Measurements from ENCODE around the gene IL1RAPL1. TPM values are rescaled to one million over a fixed set of nuclear protein-coding genes. Genes with fewer than 3 reads are reported as not detected.
"Not testable (repeated sequence)": the region's sequence is repeated elsewhere in the genome, so short reads cannot be mapped to it uniquely, and the experiment has no call there.

IL1RAPL1 gene
- polyA plus RNA-seq, 4 donors, result 2.2 to 6.0 (median 2.4) TPM

DNA sequence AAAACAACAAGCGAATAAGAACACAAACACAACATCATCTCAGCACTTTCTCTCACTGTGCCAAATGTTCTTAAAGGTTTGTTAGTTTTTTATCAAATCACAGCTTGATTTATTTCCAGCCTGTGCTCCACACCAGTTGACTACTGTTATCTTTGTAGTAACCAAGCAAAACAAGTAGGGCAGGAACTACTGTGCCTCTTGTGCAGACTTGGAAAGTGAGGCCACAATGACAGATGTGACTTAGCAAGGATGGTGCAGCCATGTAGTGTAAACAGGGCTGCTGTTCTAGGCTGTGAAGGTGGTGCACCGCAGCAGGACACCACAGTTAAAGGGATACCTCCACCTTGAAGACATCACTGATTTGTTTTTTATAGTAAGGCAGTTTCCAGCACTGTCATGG, 170.0 kb downstream of the IL1RAPL1 start:
- DNase-seq (ENCODE audit: low read depth in 4 of 4, low spot score in 3 of 4), result no peak

DNA sequence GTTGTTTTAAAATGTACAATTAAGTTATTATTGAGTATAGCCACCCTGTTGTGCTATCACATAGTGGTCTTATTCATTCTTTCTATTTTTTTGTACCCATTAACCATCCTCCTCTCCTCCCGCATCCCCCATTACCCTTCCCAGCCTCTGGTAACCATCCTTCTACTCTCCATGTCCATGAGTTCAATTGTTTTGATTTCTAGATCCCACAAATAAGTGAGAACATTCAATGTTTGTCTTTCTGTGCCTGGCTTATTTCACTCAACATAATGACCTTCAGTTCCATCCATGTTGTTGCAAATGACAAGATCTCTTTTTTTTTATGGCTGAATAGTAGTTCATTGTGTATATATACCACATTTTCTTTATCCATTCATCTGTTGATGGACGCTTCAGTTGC, 179.3 kb downstream of the IL1RAPL1 start:
- DNase-seq (ENCODE audit: low read depth in 4 of 4, low spot score in 3 of 4), result not testable (repeated sequence)

DNA sequence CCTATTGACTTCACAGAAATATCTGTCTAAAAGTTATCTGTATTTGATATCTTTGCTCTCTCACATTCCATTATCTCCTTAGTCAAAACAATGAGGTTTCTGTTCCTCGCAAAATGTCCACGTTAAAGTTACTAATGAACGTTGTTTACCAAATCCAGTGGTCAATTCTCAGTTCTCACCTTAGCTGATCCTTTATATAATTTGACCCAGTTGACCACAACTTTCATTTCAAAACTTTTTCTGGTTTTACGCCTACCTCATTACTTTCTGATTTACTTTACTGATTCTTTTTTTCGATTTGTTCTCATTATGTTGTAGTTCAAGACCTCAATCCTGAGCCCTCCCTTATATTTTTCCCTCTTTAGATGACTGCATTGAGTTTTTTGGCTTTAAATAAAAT, 186.6 kb downstream of the IL1RAPL1 start:
- DNase-seq (ENCODE audit: low read depth in 4 of 4, low spot score in 3 of 4), result no peak

DNA sequence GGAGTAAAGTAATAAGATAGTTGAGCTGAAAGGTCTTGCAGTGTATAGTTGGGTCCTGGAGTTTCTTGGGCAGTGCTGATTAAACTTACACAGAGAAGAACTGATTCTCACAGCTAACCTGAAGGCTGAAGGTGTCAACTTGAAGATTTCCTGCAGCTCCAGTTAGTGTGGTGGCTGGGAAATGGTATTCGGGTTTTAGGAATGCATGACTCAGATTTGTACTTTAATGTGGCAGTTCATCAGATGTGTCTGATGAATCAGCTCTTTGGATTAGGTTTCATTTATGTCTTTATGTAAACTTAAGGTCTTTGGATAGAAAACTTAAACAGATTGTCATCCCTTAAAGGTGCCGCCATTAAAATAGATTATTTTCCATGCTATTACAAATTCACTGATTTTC, 200.0 kb downstream of the IL1RAPL1 start:
- no peak for DNase-seq (ENCODE audit: low read depth in 4 of 4, low spot score in 3 of 4)

DNA sequence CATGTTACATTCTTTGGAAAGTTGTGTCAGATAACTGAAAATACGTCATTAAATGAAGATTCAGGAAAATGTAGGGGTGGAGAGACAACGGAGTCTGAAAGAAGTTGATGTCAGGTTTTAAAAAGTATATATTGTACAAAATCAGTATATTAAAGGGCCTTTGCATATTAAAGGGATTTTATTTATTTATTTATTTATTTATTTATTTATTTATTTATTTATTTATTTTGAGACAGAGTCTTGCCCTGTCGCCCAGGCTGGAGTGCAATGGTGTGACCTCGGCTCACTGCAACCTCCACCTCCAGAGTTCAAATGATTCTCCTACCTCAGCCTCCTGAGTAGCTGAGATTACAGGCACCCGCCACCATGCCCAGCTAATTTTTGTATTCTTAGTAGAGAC, 213.4 kb downstream of the IL1RAPL1 start:
- DNase-seq (ENCODE audit: low read depth in 4 of 4, low spot score in 3 of 4), result not testable (repeated sequence)

DNA sequence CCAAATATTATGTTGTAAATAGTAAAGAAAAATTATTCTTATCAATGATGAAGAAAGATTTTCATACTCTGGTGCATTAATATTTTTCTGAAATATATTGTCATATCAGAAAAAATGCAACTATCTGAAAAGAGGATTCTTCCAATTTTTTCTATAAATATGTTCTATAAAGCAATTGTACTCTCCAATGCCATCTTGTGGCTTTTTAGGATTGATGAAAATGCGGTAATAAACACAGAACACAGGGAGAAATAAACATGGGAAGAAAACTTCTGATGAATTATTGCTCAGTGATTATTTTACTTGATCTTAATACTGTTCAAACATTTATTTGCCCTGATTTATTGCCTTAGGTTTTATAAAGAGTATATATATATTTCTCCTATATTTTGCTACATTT, 215.4 kb downstream of the IL1RAPL1 start:
- no peak for DNase-seq (ENCODE audit: low read depth in 4 of 4, low spot score in 3 of 4)

DNA sequence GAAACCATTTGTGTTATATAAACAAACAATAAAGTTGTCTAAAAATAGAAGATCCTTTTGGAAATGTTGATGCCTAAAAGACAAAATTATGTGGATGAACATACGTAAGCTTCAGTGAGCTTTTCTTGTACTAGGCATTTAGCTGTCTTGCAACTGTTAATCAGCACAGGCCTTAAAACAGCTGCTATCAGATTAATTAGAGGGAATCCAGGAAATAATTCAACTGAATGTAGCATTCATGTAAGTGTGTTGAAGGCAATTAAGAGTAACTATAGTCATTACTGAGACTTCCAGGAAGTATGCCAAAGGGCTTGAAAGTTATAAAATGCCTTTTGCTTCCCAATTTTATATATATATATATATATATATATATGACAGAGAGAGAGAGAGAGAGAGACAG, 248.7 kb downstream of the IL1RAPL1 start:
- DNase-seq (ENCODE audit: low read depth in 4 of 4, low spot score in 3 of 4), result no peak

DNA sequence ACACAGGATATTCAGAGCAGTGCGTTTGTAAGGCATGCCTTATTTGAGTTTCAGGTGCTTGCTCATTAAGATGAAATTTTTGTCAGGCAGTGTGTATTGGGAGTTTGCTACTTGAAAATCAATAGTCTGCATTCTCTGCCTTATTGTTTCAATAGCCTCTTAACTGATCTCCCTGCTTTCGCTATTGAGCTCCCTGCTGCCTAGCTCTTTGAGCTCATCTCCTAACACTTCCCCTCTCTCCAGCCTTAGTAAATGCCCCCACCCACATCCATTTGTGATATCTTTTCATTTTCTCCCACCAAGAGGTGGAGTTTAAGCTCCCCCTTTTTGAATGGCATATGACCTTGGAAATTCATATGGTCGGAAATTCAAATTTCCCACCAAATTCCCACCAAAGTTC, 256.6 kb downstream of the IL1RAPL1 start:
- no peak for DNase-seq (ENCODE audit: low read depth in 4 of 4, low spot score in 3 of 4)

DNA sequence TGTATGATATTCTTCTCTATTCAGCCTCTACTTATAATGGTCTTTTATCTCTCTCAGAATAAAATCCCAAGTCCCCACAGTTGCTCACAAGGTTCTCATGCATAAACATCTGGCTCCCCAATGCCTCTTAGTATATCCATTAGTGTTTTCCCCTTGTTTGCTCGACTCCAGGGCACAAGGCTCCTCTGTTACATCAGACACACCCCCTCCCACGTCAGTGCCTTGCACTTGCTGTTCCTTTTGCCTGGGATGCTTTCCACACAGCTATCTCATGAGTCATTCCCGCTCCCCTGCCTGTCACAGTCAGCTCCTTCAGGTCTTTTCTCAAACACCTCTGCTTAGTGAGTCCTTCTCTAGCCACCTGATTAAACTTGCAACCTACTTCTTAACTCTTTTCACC, 260.2 kb downstream of the IL1RAPL1 start:
- no peak for DNase-seq (ENCODE audit: low read depth in 4 of 4, low spot score in 3 of 4)

DNA sequence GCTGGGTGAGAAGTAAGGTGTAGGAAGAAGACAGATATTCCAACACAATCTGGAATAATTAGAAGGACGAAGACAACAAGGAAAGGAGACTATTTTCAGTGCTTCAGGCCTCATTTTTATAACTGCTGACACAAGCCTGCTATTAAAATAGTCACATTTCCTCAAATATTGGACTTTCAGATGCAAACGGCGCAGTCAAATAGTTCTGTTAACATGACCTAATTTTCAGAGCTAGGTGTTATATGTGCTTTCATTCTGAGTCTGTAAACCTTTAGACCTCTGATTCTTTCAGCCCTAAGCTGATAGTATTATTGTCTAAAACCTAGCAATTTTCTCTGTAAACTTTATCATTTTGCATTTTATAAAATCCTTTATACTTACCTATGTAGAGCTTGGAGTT, 261.5 kb downstream of the IL1RAPL1 start:
- no peak for DNase-seq (ENCODE audit: low read depth in 4 of 4, low spot score in 3 of 4)

DNA sequence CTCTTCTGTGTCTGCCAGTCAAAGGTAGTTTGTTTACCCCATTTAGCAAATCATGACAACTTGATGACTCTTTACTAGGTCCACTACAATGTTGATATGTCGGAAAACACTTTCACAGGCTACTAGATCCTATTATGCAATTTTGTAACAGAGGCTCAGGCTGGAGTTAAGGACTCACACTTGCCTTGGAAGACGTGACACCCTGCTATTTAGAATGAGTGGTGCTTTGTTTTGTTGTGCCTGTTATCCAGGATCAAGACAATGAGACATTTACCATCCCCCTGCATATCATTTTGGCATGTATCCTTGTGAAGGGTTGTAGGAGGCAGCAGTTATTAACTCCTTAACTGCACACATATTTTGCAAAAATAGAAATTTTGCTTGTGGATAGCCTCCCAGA, 263.7 kb downstream of the IL1RAPL1 start:
- no peak for DNase-seq (ENCODE audit: low read depth in 4 of 4, low spot score in 3 of 4)

DNA sequence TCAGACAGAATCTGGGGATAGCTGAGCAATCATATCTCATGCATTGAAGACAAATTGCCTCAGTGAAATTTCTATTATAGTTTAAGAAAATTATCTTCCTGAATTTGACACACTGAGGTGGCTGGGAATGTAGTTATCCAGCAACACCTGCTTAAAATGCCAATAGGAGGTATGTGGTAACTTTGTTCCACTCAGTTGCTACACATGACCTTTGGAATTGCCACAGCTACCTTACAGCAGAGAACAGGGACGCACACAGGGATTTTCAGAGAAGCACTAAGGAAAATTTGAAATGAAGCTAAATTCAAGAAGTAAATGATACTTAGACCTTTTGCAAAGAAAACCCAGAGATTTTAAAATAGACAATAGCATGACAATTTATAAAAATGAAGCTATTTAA, 264.6 kb downstream of the IL1RAPL1 start:
- DNase-seq (ENCODE audit: low read depth in 4 of 4, low spot score in 3 of 4), result no peak

DNA sequence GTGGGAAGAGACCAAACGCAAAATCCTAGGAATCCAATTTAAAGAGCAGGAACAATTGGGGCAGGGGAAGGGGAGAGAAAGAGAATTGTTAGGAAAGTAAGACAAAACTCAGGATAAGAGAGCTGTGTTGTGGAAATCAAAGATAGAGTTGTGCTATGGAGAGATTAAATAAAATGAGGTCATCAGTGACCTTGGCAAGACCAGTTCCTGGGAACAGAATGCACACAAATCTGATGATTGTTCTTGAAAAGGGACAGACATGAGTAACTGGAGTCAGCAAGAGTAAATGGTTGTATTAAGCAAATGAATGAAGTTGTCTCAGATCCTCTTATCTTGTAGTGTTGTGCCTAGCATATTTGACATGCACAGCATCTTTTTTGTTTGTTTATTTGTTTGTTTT, 267.4 kb downstream of the IL1RAPL1 start:
- DNase-seq (ENCODE audit: low read depth in 4 of 4, low spot score in 3 of 4), result no peak

DNA sequence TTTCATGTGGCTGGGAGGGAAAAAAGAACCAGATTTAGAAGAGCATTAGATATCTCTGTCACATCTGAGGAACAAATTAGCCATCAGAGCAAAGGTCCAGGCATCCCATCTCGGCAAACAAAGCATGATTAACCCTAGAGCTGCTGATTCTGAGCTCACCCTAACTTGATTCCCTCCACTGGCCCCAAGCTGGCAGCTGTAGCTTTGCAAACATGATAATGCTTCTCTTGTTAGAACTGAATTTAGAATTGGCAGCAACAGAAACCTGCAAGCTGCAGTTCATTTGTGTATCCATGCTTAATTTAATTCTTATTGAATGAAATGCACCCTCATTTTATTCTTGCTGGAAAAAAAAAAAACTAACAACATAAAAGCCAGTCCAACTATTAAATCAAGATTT, 289.2 kb downstream of the IL1RAPL1 start:
- no peak for DNase-seq (ENCODE audit: low read depth in 4 of 4, low spot score in 3 of 4)

DNA sequence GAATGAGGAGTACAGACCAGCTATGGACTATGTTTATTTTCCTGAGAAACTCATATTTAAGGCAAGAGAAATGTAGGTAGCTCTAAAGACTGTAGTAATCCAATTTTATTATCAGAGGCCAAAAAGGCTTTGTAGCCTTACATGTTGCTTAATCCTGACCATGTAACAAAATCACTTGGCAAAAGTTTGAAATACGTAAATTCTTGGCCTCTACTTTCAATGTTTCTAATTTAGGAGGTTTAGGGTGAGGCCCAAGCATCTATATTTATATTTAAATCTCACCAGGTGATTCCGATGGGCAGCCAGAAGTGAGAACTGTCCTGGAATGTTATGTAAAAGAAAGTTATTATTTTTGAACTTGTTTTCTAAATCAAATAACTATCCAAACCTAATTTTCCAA, 289.7 kb downstream of the IL1RAPL1 start:
- DNase-seq (ENCODE audit: low read depth in 4 of 4, low spot score in 3 of 4), result no peak

DNA sequence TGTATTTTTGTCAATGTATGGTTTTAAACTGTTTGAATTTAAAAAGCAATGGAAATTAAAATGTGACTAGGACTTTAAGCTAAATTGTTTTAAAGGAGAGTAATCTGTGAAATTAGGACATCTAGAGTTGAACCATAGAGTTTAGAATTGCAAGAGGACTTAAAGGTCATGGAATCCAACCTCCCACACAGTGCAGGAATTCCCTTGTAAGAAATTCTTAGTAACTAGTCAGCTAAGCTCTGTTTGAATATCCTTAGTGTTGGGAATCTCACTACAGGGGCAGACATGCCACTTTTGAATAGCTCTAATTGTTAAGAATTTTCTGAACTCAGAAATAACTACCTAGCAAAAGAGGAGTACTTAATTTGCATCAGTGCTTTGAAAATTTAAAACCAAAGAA, 292.9 kb downstream of the IL1RAPL1 start:
- DNase-seq (ENCODE audit: low read depth in 4 of 4, low spot score in 3 of 4), result peak in 1 of 4 donors; percentile 5

DNA sequence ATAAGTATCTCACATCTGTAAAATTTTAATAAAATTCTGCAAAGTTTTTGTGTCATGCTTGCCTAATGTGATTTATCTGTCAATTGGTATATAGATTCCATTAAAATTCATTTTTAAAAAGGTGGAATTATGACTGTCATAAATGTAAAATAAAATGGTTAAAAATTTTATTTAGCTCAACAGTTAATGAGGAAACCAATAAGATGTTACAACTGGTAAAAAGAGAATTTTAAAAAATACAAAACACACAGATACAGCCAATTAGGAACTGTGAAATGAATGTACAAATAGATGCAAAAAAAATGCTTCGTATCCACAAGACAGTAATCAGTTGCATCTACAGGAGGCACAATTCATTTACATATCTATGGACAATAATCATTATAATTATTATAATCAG, 297.6 kb downstream of the IL1RAPL1 start:
- no peak for DNase-seq (ENCODE audit: low read depth in 4 of 4, low spot score in 3 of 4)

DNA sequence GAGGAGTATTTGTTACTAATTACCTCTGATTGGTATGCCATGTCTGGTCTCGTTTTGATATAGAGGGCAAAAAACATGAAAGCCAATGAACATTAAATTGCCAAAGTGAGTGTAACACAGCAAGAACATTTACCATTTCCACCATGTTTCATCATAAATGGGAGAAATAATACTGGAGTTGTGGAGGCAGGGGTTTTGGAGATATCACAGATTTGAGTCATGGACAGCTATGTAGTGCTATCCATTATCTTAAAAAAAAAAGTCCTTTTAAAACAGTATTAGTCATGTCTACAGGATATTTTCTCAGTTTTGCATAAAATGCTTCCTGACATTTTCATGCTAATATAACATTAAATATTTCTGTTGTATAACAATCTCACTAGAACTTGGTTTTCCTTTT, 301.2 kb downstream of the IL1RAPL1 start:
- DNase-seq (ENCODE audit: low read depth in 4 of 4, low spot score in 3 of 4), result no peak

DNA sequence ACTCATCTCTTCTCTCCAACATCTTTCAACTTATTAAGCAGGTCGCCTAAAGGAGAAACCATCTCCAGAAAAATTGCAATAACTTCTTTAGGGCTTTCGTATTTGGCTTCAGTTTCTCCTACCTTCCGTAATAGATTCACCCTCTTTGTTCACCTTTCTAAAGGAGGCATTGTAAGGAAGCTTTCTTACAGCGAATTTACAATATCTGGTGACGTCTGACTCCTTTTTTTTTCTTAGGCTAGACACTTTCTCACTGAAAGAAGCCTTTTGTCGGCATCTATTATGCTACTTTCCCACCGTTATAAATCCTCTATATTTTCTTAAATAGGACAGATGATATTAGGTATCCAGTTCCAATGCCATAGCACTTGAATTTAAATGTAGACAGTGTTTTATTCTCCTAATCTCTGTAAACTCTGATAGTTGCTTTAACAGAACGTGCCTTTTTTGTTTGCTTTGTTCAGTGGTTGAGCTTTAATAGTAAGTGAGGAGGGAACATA, 302.4 kb downstream of the IL1RAPL1 start:
- DNase-seq (ENCODE audit: low read depth in 4 of 4, low spot score in 3 of 4), result no peak

DNA sequence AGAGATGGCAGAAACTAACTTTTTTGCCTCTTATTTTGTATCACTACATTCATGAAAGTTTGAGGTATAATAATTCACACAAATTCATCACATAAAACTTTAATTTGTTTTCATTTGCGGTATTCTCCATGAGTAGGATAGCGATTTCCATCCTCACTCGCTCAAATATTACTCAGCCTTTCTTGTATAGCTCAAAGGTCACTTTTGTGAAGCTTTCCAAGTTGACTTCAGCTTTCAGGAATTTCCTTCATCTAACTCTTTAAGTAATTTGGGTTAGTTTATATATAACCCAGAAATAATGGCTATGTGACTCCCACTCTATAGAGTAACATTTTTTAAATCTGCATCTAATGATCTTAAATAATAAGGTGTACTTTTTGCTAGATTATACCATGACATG, 314.4 kb downstream of the IL1RAPL1 start:
- DNase-seq (ENCODE audit: low read depth in 4 of 4, low spot score in 3 of 4), result no peak

DNA sequence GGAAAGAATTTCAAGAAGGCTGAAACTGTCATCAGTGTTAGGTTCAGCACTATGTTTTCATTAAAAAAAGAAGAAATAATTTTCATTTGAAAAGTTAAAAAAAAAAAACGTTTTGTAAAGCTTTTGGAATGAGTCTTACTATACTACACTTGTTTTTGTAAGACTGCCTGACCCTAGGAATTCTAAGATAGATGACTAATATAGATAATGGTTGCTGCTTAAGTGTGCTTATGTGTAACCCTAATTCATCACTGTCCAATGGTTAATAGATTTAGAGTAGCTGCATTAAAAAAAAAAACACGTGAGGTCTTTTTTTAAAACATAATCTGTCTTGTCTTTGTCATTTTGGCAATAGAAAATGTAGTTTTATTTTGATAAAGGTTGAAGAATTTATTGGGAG, 323.2 kb downstream of the IL1RAPL1 start:
- DNase-seq (ENCODE audit: low read depth in 4 of 4, low spot score in 3 of 4), result no peak

DNA sequence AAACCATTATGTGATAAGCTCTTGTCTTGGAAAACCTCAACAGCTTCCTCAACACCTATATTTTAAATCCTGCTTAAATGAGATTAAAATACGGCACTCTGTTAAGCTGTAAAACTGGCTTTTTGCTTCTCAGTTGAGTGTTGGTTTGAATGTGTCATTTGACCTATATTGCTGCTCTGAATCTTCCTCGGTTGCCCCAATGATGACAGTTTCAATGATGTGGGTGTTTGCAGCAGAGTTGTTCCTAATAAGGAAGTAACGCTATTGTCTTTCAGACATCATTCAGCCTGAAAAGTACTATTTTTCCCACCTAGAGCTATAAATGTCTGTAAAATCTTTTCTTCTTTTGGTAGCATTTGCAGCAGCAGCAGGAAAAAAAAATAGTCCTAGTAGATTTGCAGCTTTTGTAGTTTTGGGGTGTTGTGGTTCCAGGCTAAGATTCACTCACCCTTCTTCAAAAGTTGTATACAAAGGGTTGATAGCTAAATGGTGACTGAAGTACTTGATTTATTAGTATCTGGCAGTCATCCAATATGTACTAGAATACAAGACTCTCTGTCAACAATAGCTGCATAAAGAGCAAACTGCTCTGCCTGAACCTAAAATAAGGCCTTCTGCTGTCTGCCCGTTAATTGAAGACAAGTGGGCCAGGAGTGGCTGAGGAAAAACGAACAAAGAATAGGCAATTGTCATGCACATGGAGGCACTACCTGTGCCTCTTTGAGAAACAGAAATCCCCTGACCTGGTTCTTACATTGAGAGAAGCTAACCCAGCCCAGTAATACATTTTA, 333.1 kb downstream of the IL1RAPL1 start:
- peak in 1 of 4 donors; percentile 4 for DNase-seq (ENCODE audit: low read depth in 4 of 4, low spot score in 3 of 4)

DNA sequence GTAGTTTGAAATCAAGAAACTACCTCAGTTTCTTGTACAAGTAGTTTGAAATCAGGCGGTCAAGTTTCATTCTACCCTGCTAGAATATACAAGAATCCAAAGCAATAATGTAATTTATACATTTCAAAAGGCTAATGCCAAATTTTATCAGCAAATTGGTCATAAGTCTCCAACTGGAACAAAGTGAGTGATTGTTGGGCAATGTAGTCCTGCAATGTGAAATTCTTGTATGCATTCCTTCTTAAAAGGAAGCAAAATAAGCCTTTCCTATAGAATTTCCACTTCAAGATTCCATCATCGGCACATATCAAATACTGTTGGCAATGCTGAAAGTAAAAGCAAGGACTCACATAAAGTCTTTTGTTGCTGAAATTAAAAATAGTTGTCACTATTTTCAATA, 334.9 kb downstream of the IL1RAPL1 start:
- no peak for DNase-seq (ENCODE audit: low read depth in 4 of 4, low spot score in 3 of 4)

Measured in left renal pelvis (tissue), 4 donors.